NCI-H2081 treated with DMSO at 0.1 percent for 48 hours (cell line): ENCODE results near the gene EIF4G2.

ENCODE experiments used
- DNase-seq: peaks from one replicate; lab custom pipeline; 2025; lab: John Stamatoyannopoulos, UW

Gene EIF4G2

DNA sequence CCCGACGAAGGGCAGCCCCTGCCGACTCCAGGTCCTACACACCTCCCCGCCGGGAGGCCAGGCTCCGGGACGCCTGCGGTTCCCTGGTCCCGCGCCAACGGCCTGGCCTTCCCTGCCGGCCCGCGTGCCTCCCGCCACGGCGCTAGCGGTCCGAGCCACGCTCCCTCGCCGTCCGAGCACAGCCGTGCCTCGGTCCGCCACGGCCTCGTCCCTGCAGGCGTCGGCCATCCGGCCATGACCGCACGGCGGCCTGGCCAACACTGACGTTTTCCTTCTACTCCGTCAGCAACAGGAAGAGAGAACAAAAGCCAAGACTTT is 532 bp downstream of the EIF4G2 start:
- DNase-seq, result no peak

DNA sequence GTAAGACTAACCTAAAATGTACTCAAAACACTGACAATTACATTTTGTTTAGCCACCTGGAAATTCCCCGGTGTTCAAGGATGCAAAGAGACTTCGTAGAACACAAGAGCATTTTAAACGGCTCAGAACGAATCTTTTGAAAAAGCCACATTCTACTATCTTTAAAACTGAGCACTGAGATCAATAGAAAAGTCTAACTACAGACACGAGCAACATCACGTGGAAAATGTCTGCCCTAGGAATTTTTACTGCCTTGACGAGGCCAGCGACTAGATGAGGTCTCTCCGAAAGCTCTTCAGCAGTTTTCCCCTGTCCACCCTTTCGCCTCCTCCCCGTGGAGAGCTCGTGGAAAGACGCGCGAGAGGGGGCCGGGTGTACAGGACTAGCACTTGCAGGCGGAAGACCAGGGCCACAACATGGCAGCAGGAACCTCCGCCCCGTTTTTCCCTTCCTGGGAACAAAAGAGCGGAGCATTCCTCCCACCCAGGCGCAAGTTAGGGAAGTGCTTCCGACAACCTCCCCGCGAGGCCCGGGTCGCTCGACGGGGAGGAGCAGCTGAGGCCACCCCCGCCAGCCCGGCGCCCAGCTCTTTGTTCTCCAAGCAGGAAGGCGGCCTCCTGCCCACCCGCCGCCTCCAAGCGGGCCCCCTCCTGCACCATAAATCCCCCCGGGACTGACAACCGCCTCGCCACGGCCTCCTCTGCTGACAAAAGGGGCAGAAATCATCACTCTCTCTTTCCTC is 1.1 kb downstream of the EIF4G2 start:
- no peak for DNase-seq

DNA sequence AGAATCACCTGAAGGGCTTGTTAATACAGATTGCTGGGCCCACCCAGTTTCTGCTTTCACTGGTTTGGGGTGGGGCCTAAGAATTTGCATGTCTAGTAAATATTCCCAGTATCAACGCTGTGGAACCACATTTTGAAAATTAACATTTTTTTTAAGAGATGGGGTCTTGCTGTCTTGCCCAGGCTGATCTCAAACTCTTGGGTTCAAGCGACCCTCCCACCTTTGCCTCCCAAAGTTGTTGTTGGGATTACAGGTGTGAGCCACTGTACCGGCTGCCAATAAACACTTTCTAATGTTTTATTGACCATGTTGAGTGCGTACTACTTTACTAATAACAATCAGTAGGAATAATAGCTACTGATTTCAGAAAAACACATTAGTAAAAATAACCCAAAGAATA is 2.5 kb downstream of the EIF4G2 start:
- DNase-seq, result no peak

DNA sequence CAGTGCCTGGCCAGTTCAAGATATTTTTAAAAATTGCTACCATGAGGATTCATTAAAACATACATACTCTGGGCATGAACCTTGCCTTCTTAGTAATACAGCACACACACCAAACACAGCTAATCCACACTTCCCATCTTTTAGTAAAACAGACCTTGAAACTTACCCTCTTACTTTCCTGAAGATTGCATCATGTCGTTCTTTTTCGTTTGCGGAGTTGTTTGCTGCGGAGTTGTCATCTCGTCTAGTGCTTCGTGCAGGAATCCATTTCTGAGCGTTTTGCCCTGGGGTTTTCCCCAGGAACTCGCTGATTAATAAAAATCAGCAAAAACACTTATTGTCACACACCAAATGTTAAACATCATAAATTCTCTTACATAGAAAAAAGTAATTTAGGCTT is 3.0 kb downstream of the EIF4G2 start:
- no peak for DNase-seq

DNA sequence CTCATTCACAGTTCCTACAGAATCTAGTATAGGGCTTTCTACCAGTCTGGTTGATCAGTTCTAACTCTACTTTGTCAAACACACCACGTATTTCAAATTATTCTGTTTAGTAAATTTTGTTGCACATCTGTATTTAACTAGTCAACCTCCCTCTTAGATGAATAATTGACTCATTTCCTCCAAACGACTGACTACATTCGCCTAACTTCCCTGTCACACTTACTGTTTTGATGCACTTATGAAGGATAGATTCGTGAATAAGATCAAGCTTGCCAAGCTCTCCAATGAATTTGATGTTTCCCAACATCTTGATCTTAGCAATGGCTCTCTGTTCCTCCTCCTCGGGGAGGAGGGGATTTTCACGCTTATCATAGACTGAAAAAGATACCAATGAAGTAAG is 5.0 kb downstream of the EIF4G2 start:
- no peak for DNase-seq

DNA sequence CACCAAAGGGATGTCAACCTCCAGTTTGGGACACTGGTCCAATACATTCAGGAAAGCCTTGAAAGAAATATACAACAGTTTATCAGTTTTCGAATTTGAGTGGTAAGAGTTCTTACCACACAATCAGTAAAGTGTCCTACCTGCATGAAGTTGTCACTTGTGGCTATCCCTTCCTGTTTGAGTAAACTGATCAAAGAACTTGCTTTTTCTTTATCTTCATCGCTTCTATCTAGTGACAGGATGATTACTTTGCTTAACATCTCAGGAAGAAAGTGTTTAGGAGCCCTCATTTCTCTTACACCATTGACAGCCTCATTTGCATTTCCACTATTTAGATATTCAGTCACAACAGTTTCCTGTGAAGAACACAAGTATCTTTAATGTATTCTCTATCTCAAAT is 8.4 kb downstream of the EIF4G2 start:
- DNase-seq, result no peak

DNA sequence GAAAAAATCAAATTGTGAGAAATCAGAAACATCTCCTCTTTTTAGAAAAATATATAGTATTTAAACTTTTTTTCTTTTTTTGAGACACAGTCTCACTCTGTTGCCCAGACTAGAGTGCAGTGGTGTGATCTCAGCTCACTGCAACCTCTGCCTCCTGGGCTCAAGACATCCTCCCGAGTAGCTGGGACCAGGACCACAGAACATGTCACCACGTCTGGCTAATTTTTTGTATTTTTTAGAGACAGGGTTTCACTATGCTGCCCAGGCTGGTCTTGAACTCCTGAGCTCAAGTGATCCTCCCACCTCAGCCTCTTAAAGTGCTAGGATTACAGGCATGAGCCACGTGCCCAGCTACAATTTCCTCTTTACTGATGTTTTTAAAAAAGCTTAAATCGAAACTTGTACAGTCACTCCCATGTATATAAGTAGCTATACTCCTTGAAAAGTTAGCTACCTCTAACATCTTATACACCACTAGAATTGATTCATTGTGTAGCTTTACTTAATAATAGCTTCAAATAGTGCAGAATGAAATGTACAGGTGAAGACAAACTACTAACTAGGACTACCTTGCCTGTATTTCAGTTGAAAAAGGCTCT is 10.3 kb downstream of the EIF4G2 start:
- DNase-seq, result no peak

DNA sequence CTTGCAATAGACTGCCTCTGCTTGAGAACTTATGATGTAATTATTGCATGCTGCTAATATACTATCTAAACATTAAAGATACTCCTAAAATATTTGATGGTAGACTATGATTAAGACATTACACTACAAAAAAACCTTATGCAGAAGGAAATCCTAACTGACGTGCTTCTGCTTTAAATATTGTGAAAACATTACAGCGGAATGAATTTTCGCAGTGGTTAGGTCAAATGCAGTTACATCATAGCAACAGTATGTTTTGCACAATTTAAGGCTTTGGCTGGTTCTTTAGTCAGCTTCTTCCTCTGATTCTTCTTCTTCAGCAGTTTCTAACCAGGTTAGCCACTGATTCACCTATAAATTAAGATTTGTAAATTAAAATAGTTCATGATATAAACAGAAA is 11.2 kb downstream of the EIF4G2 start:
- DNase-seq, result no peak

DNA sequence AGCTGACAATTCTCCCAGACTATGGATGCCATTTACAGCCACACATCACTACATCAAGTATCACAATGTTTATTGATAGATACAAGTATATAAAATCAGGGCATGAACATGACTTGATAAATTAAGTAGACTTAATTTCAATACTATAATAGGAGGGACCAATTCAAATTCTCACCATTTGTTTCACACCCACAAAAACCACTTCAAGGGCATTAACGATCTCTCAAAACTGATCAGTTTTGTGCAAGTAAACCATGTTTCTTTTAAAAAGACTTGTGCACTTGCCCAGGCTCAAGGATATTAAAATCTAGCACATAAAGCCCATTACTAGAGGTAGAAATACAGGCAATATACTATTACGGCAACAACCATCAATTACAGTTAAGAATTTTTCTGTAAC is 11.7 kb downstream of the EIF4G2 start:
- DNase-seq, result no peak

DNA sequence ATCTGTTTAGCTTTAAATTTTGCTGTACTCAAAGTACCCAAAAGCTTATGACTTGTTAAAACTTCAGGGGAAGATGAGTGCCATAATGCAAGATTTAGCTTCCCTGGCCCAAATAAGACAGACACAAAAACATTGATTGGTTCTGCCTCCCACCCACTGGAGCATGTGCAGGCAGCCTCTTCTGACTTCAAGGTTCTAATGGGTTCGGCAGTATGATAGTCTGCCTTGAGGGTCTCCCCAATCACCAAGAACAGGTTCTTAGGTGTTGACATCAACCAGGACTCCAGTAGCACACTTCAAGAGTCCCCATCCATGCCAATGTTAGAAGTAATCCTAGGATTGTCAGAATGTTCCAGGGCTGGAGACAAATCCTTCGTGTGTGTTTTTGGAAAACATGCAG is 12.5 kb downstream of the EIF4G2 start:
- no peak for DNase-seq

DNA sequence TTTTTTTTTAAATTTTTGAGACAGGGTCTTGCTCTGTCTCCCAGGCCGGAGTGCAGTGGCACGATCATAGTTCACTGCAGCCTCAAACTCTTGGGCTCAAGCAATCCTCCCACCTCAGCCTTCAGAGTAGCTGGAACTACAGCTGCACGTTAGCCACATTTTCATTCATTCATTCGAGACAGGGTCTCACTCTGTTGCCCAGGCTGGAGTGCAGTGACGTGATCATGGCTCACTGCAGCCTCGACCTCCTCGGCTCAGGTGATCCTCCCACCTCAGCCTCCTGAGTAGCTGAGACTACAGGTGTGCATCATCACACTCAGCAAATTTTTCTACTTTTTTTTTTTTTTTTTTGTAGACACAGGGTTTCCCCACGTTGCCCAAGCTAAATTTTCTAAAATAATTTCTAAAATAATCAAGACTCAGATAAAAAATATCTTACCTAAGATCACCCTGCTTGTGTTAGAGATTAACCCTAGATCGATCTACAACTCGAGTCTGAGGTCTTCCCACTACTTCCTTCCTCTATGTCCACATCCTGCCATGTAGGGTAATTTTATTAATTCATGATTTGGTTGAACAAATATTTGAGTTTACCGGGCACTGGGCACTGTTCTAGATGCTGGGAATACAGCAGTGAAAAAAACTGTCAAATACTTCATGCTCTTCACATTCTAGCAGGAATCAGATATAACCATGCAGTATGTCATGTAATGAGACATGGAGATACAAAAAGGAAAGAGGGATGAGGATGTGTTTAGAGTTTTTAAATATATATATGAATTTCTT is 15.1 kb downstream of the EIF4G2 start:
- DNase-seq, result no peak

DNA sequence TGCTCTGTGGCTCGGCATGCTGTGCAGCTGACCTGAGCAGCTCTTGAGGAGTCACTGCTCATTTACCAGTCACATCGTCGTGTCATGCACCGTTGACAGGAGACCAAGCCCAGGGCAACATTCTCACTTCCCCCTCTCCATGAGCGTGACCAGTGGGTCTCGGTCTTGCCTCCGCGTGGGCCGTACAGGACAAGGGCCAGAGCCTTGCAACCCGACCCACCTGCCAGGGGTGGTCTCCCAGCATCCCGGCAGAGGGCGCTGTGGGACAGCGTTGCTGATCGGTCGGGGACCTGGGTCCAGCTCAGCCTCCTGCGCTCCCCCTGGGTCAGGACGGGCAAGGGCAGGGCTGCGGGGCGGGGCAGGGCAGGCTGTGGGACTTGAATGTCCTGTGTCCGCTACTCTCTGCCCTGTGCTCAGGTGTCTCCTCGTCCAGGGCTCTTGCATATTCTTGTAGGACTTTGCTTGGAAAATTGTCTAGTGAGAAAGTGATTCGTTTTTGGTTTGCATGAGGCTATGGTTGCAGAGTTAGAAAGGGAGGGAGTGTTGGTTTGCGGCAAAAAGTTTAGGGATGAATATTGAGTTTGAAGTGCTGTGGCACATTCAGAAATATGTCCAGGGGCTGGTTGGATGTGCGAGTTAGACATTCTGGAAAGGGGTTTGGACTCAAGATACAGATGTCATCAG is 16.2 kb downstream of the EIF4G2 start:
- no peak for DNase-seq

DNA sequence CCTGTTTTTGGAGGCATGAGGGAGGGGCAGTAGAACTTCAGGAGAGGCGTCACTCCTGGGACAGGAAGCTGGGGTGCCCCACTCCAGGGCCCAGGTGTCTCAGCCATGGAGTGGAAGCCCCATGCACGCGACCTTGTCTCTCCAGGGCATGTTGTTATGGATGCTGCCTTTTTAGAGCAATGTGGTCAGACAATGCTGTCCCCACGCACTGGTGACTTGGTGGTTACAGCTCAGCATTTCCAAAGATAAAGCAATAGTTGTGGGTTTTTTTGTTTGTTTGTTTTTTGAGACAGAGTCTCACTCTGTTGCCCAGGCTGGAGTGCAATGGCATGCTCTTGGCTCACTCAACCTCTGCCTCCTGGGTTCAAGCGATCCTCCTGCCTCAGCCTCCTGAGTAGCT is 22.3 kb downstream of the EIF4G2 start:
- DNase-seq, result no peak

DNA sequence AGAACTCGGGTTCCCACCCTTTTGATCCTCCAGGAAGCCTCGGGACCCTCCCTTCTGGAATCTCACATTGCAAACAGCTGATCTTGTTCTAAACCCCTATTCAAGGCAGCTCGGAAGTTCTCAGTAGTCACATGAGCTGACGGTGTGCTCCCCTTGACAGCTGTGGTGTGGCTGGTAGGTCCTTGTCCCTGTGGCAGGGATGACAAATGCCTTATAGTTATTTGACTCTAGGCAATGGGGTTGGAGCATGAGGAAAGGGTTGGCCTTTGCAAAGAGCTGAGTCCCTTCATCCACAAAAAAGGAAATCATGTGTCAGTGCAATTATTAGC is 23.6 kb downstream of the EIF4G2 start:
- DNase-seq, result no peak

DNA sequence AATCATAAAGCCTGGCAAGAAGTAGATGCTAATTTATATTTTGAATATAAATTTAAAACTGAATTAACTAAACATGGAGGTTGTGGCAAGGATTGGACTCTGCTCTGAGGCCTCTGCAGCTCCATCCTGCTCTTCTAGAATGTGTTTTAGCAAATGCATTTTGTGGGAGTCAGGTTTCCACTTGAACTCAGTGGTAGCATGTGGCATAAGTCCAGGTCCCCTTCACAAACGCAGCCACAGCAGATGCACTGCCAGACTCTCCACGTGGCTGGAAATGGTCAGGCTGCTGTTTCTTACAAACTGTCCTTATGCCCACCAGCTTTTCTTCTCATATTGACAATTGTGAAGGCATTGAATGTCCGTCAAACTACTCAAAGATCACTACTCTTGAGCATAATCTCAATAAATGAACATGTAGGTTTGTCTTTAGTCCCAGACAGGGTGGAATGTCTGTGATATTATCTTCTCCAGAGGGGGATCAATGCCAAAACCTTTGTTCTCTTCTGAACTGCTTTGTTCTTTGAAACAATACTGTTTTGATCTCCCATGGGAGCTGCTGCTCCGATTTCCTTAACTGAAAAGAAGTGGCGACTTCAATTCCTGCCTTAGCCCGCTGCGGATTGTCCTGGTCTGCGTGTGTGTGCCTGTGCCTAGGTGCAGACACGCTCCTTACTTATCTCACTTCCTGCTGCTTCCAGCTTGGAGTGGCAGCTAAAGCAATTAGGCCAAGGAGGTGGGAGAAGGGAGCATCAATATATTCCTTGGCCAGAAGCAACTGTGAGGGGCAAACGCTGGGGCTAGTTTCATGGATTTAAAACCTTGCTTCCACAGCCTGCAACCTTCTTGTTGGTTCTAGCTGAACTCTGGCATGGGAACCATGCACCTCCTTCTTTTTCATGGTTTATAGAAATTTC is 24.2 kb downstream of the EIF4G2 start:
- no peak for DNase-seq

DNA sequence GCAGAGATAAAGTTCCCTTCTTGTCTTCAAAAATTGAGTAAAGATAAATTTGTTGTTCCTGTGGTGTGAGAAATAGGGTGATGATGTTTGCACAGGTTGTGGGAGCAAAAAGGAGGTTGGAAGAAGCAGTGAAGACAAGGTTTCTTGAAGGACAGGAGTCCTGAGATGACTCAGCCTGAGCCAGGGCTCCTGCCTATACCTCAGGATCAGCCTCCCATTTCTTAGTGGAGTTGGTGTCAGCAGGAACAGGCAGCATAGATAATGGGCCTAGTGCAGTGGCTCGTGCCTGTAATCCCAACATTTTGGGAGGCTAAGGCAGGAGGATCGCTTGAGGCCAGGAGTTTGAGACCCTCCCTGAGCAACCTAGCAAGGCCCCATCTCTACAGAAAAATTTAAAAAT is 28.7 kb downstream of the EIF4G2 start:
- DNase-seq, result no peak

DNA sequence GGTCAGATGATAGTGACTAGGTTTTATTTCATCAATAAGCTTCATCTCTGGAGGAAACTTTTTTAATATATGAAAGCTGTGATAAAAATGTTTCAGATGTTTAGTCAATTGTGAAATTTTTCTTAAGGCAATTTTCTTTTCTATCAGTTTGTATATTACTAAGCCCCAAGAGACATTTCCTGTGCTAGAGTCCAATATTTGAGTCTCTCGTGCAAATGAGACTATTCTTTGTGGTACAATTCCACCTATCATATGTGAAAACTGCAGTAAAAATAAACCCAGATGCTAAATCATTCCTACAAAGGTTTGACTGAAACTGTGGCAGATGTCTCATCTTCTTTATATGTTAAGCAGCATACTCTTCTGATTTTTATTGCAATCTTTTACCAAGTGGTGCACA is 29.6 kb downstream of the EIF4G2 start:
- no peak for DNase-seq

DNA sequence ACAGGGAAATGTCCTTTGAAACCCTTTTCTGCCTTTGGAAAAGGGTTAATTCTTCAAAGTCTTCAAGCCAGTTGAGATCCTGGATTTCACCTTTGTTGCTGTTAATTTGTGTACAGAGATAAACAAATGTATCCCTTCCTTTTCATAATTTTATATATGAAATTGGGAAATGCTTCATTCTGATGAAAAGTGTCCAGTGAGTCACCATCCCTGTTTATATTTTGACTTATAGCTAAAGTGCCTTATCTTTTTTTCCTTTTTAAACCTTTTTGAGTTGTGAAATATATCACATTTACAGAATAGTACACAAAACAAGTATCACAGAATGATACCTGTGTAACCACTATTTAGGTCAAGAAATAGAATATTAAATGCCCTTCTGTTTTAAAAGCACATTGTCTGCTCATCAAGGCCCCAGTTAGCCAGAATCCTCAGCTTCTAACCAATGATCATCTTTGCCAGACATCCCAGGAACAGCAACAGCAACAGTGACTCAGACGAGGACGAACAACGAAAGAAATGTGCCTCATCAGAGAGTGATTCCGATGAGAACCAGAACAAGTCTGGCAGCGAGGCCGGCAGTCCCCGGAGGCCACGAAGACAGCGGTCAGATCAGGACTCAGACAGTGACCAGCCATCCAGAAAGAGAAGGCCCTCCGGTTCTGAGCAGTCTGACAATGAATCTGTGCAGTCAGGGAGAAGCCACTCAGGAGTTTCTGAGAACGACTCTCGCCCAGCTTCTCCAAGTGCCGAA is 30.3 kb downstream of the EIF4G2 start:
- no peak for DNase-seq

DNA sequence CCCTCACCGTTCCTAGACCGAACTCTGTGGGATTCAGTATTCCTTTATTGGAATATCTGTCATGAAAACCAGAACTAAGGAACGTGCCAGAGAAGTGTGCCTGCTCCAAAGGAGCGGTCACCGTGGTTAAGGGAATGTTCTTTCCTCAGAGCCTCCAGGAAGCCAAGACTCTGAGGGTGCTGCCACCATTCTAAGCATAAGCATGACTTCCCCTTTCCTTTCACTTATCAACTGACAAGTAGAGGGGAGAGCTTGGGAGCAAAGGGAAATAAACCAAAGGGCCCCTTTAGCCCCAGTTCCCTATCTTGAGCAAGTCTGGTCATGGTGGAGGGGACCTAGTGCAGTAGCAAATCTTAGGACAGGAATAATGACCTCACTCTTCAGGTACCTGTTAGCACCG is 30.9 kb downstream of the EIF4G2 start:
- no peak for DNase-seq

DNA sequence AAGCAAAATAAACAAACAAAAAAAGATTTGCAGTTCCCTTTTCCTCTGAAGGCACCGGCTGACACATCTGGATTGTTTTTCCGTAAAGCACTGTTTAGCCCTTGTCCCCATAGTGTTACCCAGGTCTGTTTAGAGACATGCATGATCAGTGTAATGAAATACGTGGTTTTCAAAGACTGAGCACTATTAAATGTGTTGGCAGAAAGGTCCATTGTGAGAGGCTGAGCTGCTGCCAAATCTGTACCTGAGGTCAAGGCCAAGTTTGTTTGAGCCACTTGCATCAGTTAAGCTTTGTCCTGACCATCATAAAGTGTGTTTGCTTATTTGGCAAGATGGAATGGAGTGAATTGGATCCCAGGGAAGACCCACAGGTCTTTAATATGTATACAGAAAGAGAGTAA is 31.3 kb downstream of the EIF4G2 start:
- DNase-seq, result no peak

DNA sequence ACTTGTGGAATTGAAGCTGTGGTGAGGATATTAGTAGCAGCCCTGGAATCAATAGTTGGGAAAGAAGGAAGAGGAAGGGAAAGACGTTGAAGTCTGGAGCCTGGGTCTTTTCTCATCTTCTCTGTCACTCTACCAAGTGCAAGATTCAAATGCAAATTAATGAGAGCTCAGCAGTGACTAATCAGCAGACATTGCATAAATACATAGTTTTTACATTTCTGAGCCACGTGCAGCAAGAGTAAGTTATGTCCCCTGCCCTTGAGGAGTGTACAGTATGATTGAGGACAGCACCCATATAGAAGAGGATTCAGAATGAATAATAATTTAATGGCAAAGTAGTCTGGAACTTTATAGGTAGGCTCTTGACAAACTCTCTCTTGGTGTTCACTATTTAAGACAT is 33.9 kb downstream of the EIF4G2 start:
- no peak for DNase-seq
